ENCODE data around the gene WDR17.
"Not testable (repeated sequence)": the region's sequence is repeated elsewhere in the genome, so short reads cannot be mapped to it uniquely, and the experiment has no call there.

WDR17 gene

GRCh38 chr4:176195184-176195978 is 129.7 kb downstream of the WDR17 start, which contains the start of gene SPATA4:
Gene SPATA4, minus strand, starts transcription at chr4:176195585. Its CDS starts 23 bp downstream, at chr4:176195562.
- peak; percentile 65 to 91 for DNase-seq

- DNase-seq, result no peak
Observed at GRCh38 chr4:176198316-176198903, 132.8 kb downstream of the WDR17 start.

GRCh38 chr4:176205299-176205698 is 139.7 kb downstream of the WDR17 start:
- no peak for DNase-seq

GRCh38 chr4:176207839-176208238 is 142.2 kb downstream of the WDR17 start:
- no peak for DNase-seq

GRCh38 chr4:176209535-176209934 is 143.9 kb downstream of the WDR17 start:
- no peak for DNase-seq

- no peak for DNase-seq
Observed at GRCh38 chr4:176210101-176210500, 144.5 kb downstream of the WDR17 start.

GRCh38 chr4:176210579-176211296 is 145.1 kb downstream of the WDR17 start:
- DNase-seq, result no peak

GRCh38 chr4:176212351-176212750 is 146.7 kb downstream of the WDR17 start:
- not testable (repeated sequence) for DNase-seq

GRCh38 chr4:176217510-176217909 is 151.9 kb downstream of the WDR17 start:
- no peak for DNase-seq

GRCh38 chr4:176222149-176222548 is 156.5 kb downstream of the WDR17 start:
- DNase-seq, result no peak

- DNase-seq, result no peak
Observed at GRCh38 chr4:176223561-176223960, 157.9 kb downstream of the WDR17 start.

GRCh38 chr4:176226736-176227135 is 161.1 kb downstream of the WDR17 start:
- no peak for DNase-seq

GRCh38 chr4:176229645-176230044 is 164.0 kb downstream of the WDR17 start:
- DNase-seq, result no peak

Measured in bone marrow (tissue), 2 donors.